GM10266 (cell line): ENCODE results near the gene CEPT1.

Experiments
- DNase-seq: peaks from one replicate; pipeline ENCODE4 v3.0.0; 2012; ENCODE audit errors: extremely low spot score
- TF ChIP-seq, protein P1 (sequence below): IDR thresholded peaks from 2 replicates; pipeline ENCODE4 v1.5.1; 2012; ENCODE audit warnings: mild to moderate bottlenecking, low read depth; ENCODE audit not compliant: control insufficient read depth, insufficient read depth; ENCODE audit errors: missing control alignments

Gene CEPT1

DNA sequence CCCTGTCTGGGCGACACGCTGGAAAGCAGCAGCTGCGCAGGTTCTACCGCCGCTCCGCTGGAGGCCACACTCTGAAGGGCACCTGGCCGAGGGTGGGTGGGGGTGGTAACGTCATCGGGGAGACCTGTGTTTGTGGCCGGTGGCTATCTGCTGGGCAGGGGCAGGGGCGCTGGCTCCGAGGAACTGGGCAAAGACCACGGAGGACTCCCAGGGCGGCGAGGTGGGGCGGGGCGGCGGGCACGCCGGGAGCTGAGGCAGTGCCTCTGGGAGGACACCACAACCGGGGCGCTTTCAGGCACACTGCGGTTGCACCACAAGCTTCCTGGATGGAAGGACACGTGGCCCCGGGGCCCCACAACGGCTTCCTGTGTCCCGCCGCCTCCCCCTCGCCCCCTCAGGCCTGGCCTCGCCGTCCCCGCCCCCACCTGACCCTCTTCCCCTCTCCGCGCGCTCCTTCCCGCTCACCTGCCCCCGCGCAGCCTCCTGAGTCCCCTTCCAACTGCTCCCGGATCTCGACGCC is 63.7 kb downstream of the CEPT1 start:
- TF ChIP-seq, protein P1, sequence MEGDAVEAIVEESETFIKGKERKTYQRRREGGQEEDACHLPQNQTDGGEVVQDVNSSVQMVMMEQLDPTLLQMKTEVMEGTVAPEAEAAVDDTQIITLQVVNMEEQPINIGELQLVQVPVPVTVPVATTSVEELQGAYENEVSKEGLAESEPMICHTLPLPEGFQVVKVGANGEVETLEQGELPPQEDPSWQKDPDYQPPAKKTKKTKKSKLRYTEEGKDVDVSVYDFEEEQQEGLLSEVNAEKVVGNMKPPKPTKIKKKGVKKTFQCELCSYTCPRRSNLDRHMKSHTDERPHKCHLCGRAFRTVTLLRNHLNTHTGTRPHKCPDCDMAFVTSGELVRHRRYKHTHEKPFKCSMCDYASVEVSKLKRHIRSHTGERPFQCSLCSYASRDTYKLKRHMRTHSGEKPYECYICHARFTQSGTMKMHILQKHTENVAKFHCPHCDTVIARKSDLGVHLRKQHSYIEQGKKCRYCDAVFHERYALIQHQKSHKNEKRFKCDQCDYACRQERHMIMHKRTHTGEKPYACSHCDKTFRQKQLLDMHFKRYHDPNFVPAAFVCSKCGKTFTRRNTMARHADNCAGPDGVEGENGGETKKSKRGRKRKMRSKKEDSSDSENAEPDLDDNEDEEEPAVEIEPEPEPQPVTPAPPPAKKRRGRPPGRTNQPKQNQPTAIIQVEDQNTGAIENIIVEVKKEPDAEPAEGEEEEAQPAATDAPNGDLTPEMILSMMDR = no peak
- peak; percentile 79 for DNase-seq

DNA sequence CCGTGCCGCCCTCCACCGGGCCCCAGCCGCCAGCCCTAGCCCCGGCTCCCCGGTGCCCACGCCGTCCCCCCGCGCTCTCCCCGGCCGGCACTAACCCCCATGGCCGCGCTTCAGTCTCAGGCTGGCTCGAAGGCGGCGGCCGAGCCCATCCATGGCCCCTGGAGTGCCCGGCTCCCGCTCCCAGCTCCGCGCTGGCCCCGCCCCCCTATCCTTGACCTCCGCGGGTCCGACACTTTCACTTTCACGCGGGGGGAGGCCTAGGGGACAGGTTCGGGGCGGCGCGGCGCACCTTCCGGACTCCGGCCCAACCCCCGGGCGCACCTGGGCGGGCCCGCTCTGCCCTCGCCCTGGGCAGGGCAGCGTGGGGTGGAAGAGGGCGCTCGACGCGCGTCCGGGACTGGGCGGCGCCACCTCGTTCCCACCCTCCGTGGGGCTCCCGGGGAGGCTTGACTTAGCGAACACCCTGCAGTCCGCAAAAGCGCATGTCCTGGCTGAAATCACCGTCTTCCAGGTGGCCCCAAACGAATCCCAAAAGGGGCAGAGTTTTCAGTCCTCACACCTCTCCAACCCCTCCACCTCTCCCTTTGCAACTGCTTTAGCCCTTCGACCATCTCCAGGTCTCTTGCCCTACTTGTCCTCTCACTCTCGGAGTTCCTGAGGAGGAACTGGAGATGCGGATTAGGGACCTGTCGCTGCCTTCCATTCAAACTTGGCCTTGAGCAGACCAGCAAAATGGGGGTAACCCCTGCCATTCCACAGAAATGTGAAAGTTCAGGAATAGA is 64.4 kb downstream of the CEPT1 start:
- TF ChIP-seq, protein P1 = peak; percentile 37
- peak; percentile 74 for DNase-seq

DNA sequence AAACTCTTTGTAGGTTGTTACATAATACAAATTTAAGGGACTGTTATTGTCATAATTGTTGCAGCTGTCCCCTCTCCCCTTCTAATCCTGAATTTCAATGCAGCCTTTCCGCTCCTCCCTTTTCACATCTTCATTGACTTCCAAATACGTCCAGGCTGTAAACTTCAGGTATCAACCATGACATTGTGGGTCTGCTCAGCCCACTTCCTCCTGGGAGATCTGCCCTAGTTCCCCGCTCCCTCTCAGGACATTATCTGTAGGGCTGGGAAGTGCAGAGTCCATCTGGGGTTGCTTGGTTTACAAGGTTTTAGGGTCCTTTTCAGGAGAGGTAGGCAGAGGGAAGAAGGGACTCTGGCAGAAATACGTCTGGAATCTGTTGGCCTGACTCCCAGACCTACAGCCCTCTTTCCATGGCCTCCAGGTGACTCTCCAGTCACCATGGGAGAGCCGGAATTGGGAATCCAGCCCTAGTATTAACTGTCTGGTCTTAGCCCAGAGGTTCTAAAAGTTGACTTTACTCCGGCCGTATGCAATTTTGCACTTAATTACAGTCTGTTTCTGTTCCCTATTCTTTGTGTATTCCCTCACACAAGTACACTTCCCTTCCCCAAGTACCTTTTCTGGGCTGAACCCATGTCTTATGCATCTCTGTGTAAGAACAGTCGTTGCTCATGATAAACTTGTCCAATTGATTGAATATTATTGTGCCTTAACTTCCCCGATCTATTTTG is 65.1 kb downstream of the CEPT1 start:
- no peak for DNase-seq
- TF ChIP-seq, protein P1 = no peak

DNA sequence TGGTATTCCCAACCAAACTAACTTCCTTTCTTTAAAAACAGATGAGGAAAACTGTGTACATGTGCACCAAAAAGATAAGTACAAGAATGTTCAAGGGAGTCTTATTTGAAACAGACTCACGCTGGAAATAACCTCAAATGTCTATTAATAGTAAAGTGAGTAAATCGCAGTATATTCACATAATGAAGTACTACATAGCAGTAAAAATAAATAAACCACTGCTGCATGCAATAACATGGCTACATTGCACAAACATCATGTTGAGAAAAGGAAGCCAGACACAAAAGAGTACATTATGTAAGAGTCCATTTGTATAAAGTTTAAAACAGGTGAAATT is 65.7 kb downstream of the CEPT1 start:
- DNase-seq = no peak
- TF ChIP-seq, protein P1 = no peak

DNA sequence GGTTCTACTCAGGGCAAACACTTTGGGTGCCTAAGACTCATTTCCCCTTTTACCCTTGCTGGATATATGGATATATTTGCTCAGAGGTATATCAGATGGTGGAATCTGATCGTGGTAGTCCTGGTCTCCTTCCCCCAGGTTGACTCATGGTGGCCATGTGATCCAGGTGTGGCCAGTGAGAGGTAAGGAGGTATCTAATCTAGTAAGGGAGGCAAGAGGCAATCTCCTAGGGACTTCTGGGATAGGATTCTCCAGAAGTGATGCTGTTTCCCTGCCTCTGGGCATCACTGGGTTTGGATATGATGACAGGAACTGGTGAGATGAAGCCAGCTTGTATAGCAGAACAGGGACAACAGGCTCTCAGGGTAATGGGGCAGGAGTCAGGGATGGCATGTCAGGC is 68.9 kb downstream of the CEPT1 start:
- no peak for DNase-seq
- TF ChIP-seq, protein P1 = no peak

DNA sequence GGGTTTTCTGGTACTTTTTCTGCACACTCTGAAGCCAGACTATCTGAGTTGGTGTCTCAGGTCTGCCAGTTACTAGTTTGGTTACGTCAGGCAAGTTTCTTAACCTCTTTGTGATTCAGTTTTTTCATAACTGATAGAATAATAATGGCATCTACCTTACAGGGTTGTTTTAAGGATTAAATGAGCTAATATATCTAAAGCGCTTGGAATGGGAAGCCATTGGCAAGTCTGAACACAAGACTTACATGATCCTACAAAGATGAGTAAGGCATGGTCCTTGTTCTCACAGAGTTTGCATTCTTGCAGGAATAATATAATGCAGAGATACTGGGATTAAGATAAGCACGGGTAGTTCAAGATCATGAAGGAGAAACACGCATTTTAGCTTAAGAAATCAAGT is 69.6 kb downstream of the CEPT1 start:
- no peak for DNase-seq
- TF ChIP-seq, protein P1 = no peak

DNA sequence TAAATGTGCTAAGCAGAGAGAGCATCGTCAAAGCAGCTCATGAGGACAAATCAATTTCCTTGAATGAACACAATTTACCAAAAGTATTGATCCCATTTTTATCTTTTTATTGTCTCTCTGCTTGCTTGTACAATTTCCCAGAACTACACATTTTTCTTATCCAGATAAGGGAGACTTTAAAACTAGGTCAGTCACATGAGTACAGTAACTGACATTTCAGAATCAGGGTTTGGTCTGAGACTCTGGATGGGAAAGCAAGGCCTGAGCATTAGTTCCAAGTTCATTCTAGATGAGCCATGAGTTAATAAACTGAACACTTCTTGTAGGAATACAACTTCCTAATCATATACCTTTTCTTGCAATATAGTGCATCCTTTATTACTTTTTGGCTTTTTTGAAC is 71.9 kb downstream of the CEPT1 start:
- no peak for DNase-seq
- TF ChIP-seq, protein P1 = no peak
